Spinal cord (tissue), 10 donors: ENCODE measurements around the gene PPP2R2C. TPM values are rescaled to one million over a fixed set of nuclear protein-coding genes. Genes with fewer than 3 reads are reported as not detected.

ENCODE experiments used
- DNase-seq, 6 donors: peaks; one replicate each; pipeline versions ENCODE4 v3.0.0 to v3.0.0-alpha.2; 2013 to 2015; ENCODE audit warnings: low spot score in 6 of 6, low read depth in 4 of 6
- H3K27ac ChIP-seq: one replicate; pipeline ENCODE4 v1.5.1; 2013; ENCODE audit warnings: low read depth, low read length, control low read depth
- H3K27me3 ChIP-seq: one replicate; pipeline ENCODE4 v1.6.1; 2013; ENCODE audit warnings: low read length; ENCODE audit not compliant: control insufficient read depth, insufficient read depth
- H3K36me3 ChIP-seq: one replicate; pipeline ENCODE4 v1.6.1; 2013; ENCODE audit warnings: low read length; ENCODE audit not compliant: control insufficient read depth, insufficient read depth
- H3K4me1 ChIP-seq: one replicate; pipeline ENCODE4 v1.6.1; 2013; ENCODE audit warnings: low read length; ENCODE audit not compliant: control insufficient read depth, insufficient read depth
- H3K4me3 ChIP-seq: one replicate; pipeline ENCODE4 v1.5.1; 2013; ENCODE audit warnings: low read depth, low read length, control low read depth
- H3K9me3 ChIP-seq: one replicate; pipeline ENCODE4 v1.6.1; 2013; ENCODE audit warnings: low read length; ENCODE audit not compliant: control insufficient read depth, insufficient read depth
- whole genome bisulfite sequencing: methylation state at CpG from one replicate; pipeline ENCODE4 v1.1.5; 2013; ENCODE audit warnings: missing lambda C conversion rate; ENCODE audit not compliant: insufficient coverage; 5-methylcytosine and 5-hydroxymethylcytosine counted together
- polyA plus RNA-seq, 2 donors: library from polyadenylated mRNA; unstranded; fragments of 120-200 nt; gene quantifications; one replicate each; pipeline ENCODE4 v1.2.1, GENCODE V29; 2013; ENCODE audit not compliant: insufficient read length in 2 of 2
- total RNA-seq, 2 donors: library from RNA; depleted of rRNA in 1 of 2; stranded (reverse); fragments of 120-200 nt in 1 of 2; fragments of >200 nt in 1 of 2; gene quantifications; one replicate each; pipeline versions ENCODE4 v1.2.3 to v1.2.4, GENCODE V29; 2013 to 2014
- donor health status: healthy.

Gene PPP2R2C
- total and polyA plus RNA-seq, 4 donors, result 17.2 to 114 (median 75.1) TPM

DNA sequence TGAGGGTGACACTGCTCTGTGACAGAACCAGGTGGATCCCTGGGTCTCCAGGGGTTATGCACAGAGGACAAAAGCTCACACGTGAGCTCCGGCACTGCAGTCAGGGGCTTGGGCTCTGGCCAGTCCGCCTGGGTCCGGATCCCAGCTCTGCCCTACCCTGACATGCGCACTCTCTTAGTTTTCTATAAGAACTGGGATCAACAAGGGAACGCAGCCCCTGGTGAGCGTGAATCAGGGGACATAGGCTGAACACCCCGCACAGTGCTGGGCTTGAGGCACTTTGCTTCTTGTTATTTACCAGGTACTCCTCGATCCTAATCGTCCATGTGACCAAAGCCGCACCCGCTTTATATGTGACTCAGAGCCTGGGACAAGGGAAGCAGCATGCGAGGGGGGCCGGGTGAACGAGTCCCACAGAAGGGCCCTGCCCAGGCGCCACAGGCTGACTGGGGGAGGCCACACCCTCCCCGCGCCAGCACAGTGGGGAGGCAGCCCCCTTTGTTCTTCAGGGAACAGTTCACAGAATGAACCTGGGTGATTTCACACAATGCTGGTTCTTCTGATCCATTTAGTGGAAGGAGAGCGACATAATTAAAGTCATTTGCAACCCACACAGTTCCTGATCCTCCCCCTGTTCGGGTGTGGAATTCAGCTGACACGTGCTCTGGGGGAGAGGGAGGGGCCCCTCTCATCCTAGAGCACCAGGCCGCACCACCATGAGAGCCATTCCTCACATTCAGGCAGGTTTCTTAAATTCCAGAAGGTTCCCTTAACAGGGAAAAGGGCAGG lies 147.2 kb downstream of the PPP2R2C start:
- Histone ChIP-seq H3K9me3 (no peaks in the 10 kb centered on the region), H3K4me3 (no peak overlapping the region), H3K27ac (peak overlapping the region; percentile 25), H3K27me3 (peaks cover 2% of the 10 kb centered on the region), H3K4me1 (peaks cover 25% of the 10 kb centered on the region), H3K36me3 (peaks cover 75% of the 10 kb centered on the region)
- peak in 1 of 6 donors; percentile 24 for DNase-seq
- WGBS, result 51% methylated on average over 18 of the region's 22 CpGs

DNA sequence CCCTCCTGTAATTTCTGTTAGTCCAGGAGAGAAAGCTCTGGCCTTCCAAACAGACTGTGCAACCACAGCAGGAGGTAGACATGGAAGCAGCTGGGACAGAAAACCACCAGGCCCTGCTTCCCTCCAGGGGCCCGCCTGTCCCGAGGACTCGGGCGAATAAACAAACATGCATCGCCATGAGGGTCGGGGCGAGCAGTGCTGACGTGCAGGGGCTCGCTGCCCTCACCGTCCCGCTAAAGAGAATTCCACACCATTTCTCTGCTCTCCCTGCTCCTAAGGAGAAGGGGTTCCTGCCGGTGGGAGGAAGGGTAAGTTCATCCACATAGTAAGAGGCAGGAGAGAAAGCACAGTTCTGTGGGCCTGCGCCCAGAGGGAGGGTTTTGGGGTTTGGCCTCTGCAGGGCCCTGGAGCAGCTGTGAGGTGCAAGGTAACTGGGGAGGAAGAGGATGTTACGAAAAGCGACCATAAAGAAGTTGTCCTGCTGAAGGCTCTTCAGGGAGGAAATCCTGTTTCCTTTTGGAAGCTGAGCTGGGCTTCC lies 147.9 kb downstream of the PPP2R2C start:
- H3K4me3 ChIP-seq, result no peak overlapping the region
- no peak for DNase-seq
- peaks cover 25% of the 10 kb centered on the region for H3K4me1 ChIP-seq
- H3K27ac ChIP-seq, result no peak overlapping the region
- 56% methylated on average over 8 of the region's 15 CpGs for WGBS
- peaks cover 74% of the 10 kb centered on the region for H3K36me3 ChIP-seq
- H3K9me3 ChIP-seq, result no peaks in the 10 kb centered on the region
- H3K27me3 ChIP-seq, result peaks cover 2% of the 10 kb centered on the region

- H3K27me3 ChIP-seq, result peaks cover 2% of the 10 kb centered on the region
- no peak overlapping the region for H3K27ac ChIP-seq
- 81% methylated on average over 33 of the region's 33 CpGs for WGBS
- peaks cover 70% of the 10 kb centered on the region for H3K36me3 ChIP-seq
- no peak for DNase-seq
- H3K9me3 ChIP-seq, result no peaks in the 10 kb centered on the region
- H3K4me3 ChIP-seq, result no peak overlapping the region
- H3K4me1 ChIP-seq, result peaks cover 25% of the 10 kb centered on the region
Measured at GRCh38 chr4:6322761-6323566, 149.4 kb downstream of the PPP2R2C start.

- no peaks in the 10 kb centered on the region for H3K27me3 ChIP-seq
- no peak for DNase-seq
- WGBS, result 92% methylated on average over 17 of the region's 23 CpGs
- peaks cover 21% of the 10 kb centered on the region for H3K4me1 ChIP-seq
- no peak overlapping the region for H3K27ac ChIP-seq
- H3K36me3 ChIP-seq, result peaks cover 70% of the 10 kb centered on the region
- H3K9me3 ChIP-seq, result no peaks in the 10 kb centered on the region
- H3K4me3 ChIP-seq, result no peak overlapping the region
Measured at GRCh38 chr4:6322067-6322760, 150.2 kb downstream of the PPP2R2C start.

DNA sequence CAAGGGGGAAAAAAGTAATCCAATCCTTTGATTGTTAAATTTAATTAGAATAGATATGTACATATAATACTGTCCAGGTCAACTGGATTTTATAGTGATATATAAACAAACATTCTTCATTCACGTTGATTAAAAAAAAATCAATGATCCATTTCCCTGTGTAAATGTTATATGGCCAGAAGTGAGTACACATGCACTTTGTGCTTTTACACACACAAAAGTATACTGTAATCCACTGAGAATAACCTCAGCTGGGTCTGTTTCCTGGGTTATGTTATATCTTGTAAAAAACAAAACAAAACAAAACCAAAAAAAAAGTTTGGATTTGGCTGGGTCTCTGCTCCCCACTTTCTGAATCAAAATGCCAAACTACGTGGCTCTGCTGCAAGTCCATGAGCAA lies 151.1 kb downstream of the PPP2R2C start:
- Histone ChIP-seq H3K27me3 (no peaks in the 10 kb centered on the region), H3K9me3 (no peaks in the 10 kb centered on the region), H3K27ac (no peak overlapping the region), H3K4me3 (no peak overlapping the region), H3K36me3 (peaks cover 63% of the 10 kb centered on the region), H3K4me1 (peaks cover 13% of the 10 kb centered on the region)
- DNase-seq, result no peak
- WGBS, result 100% methylated on average over 1 of the region's 2 CpGs

DNA sequence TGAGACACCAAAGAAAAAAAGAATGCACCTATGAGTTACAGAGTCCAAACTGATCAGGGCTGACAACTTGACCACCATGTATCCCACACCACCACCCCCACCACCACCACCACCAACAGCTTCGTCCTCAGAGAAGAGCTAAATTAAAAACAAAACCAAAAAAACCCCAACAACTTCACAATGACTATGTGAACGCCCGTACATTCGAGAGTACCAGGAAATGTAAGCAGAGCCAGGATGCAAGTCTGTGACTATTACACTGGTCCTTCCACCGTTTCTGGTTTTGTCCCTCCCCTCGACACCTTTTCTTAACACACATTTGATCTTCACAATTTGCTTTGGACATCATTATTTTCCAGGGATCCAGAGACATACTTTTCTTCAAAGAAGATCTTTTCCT lies 151.8 kb downstream of the PPP2R2C start:
- no peak overlapping the region for H3K4me3 ChIP-seq
- WGBS, result 88% methylated on average over 5 of the region's 6 CpGs
- DNase-seq, result no peak
- peaks cover 57% of the 10 kb centered on the region for H3K36me3 ChIP-seq
- H3K27ac ChIP-seq, result no peak overlapping the region
- peaks cover 11% of the 10 kb centered on the region for H3K4me1 ChIP-seq
- no peaks in the 10 kb centered on the region for H3K9me3 ChIP-seq
- H3K27me3 ChIP-seq, result no peaks in the 10 kb centered on the region

- H3K36me3 ChIP-seq, result peaks cover 47% of the 10 kb centered on the region
- WGBS, result 86% methylated on average over 9 of the region's 12 CpGs
- H3K4me1 ChIP-seq, result peaks cover under 1% of the 10 kb centered on the region
- H3K27ac ChIP-seq, result no peak overlapping the region
- H3K9me3 ChIP-seq, result no peaks in the 10 kb centered on the region
- H3K27me3 ChIP-seq, result no peaks in the 10 kb centered on the region
- DNase-seq, result no peak
- H3K4me3 ChIP-seq, result no peak overlapping the region
Measured at GRCh38 chr4:6319530-6320150, 152.8 kb downstream of the PPP2R2C start.

- no peak overlapping the region for H3K4me3 ChIP-seq
- DNase-seq, result no peak
- peaks cover 35% of the 10 kb centered on the region for H3K36me3 ChIP-seq
- no peaks in the 10 kb centered on the region for H3K4me1 ChIP-seq
- no peak overlapping the region for H3K27ac ChIP-seq
- no peaks in the 10 kb centered on the region for H3K9me3 ChIP-seq
- 93% methylated on average over 9 of the region's 12 CpGs for WGBS
- H3K27me3 ChIP-seq, result no peaks in the 10 kb centered on the region
Measured at GRCh38 chr4:6318206-6318605, 154.2 kb downstream of the PPP2R2C start.

DNA sequence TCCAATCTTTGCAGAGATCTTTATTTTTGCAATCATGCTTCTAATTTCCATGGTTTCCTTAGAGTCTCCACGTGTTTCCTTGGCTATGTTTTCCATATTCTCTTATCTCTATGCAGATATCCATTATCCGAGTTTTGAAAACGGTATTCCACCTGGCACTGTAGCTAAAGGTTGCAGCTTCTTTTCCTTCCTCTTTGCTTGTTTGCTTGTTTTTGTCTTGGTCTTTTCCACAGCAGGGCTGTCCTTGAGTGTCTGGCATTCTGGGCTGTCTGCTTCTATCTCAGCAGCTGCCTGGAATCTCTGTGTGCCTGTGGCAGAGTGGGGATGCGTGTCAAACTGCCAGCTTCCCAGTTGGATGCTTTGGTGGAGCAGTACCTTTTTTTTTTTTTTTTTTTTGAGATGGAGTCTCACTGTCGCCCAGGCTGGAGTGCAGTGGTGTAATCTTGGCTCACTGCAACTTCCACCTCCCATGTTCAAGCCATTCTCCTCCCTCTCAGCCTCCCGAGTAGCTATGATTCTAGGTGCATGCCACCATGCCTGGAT lies 155.9 kb downstream of the PPP2R2C start:
- Histone ChIP-seq H3K36me3 (peaks cover 23% of the 10 kb centered on the region), H3K27ac (no peak overlapping the region), H3K4me3 (no peak overlapping the region), H3K4me1 (no peaks in the 10 kb centered on the region), H3K9me3 (no peaks in the 10 kb centered on the region), H3K27me3 (no peaks in the 10 kb centered on the region)
- peak in 1 of 6 donors; percentile 43 for DNase-seq
- WGBS, result 61% methylated on average over 5 of the region's 6 CpGs
